GM12872 (cell line): ENCODE measurements around the gene SLC25A5.

ENCODE experiments used
- TF ChIP-seq, protein P1 (sequence below): IDR thresholded peaks from 3 replicates; pipeline ENCODE4 v1.5.1; 2011; ENCODE audit warnings: low read depth, mild to moderate bottlenecking, low read length, moderate library complexity; ENCODE audit not compliant: insufficient read depth

Gene SLC25A5

DNA sequence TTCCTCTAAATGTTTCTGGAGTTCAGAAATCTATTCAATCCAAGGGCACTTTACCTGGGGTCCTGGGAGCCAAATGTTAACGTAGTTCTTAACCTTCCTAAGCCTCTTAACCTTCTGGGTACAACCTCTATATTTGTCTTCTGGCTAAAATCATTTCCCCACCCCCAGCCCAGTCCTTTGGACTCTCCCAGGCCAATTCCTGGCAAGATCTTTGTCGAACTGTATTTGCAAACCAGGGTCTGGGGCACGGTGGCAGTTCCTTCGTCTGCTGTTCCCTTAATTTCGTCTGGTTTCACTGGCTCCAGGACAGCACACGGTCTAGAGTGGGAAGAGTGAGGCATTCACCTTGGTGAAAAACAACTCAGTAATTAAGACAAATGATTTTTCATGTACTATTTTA is 811 bp upstream of the SLC25A5 start:
- TF ChIP-seq, protein P1, sequence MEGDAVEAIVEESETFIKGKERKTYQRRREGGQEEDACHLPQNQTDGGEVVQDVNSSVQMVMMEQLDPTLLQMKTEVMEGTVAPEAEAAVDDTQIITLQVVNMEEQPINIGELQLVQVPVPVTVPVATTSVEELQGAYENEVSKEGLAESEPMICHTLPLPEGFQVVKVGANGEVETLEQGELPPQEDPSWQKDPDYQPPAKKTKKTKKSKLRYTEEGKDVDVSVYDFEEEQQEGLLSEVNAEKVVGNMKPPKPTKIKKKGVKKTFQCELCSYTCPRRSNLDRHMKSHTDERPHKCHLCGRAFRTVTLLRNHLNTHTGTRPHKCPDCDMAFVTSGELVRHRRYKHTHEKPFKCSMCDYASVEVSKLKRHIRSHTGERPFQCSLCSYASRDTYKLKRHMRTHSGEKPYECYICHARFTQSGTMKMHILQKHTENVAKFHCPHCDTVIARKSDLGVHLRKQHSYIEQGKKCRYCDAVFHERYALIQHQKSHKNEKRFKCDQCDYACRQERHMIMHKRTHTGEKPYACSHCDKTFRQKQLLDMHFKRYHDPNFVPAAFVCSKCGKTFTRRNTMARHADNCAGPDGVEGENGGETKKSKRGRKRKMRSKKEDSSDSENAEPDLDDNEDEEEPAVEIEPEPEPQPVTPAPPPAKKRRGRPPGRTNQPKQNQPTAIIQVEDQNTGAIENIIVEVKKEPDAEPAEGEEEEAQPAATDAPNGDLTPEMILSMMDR, result no peak

DNA sequence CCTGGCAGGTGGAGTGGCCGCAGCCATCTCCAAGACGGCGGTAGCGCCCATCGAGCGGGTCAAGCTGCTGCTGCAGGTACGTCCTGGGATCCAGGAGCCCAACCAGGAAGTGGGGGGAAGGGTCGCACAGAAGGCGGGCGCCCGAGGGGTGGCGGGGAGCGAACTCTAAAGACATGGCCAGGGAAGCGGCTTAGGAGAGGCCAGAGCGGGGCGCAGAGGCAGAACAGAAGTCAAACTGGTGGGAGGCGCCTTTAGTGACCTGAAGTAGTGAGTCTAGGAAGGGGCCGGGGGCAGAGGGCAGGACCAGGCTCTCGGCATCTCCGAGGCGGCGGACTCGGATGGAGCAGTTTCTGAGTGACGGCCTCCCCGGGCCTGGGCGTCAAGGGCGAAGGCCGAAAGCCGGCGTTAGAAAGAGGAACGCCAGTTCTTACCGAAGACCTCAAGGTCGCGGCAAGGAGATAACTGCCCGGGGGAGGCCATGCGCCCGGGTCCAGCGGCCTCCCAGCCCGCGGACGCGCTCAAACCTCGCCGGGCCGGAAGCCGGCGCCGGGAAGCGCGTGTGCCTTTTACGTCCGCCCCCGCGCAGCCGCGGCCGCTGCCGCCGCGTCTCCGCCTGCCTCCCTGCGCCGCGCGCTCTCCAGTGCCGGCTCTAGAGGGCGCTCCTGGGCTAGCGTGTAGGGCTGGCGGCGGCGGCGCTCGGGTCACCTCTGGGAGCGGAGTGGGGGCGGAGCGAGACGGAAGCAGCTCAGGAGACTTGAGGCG is 488 bp downstream of the SLC25A5 start:
- TF ChIP-seq, protein P1, result peak; percentile 60; the same call in 2 of the 3 replicates

DNA sequence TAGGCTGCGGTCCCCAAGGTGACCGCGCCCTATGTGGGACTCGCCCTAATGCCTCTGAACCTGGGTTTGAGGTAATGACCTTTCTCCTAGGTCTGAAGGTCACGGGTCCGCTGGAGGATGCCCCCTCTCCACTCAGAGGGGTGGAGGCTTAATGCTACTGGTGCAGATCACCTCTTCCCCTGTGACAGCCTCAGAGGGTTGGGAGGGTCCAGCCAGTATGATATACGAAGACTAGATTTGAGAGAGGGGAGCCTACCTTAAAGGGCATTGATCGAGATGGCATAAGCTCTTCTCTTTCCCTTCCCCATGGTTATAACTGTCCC is 1.0 kb downstream of the SLC25A5 start:
- TF ChIP-seq, protein P1, result no peak

DNA sequence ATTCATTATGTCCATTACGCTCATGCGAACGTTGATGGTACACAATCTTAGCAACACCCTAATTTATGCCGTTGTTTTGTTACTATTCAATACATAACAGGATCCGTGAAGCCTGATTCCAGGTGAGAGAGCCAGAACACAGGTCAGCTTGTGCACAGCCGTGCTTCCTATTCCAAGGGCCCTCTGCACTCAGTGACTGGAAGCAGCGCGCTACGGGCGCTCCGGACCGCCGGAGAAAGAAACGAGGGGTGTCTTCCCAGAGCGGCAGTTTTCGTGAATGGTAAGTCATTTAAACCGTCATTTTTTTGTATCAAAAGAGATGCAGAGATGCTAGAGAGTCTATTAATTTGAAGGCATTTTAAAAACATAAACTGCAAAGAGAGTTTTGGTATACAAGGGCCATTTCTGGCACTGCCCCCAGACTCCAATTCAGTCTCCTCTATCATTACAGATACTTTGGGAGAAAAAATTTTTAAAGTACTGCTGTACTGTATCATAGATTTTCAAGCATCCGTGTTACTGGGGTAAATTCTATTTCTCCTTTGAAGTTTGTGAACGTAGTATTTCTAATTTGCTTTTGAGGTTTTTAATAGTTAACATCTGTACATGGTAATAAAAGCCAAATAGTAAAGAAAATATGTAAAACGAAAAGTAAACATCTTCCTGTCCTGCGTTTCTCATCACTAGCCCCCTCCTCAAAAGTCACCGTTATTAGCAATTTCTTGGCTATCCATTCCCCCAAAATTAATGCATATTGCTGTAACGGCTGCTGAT is 6.6 kb downstream of the SLC25A5 start:
- TF ChIP-seq, protein P1, result no peak

DNA sequence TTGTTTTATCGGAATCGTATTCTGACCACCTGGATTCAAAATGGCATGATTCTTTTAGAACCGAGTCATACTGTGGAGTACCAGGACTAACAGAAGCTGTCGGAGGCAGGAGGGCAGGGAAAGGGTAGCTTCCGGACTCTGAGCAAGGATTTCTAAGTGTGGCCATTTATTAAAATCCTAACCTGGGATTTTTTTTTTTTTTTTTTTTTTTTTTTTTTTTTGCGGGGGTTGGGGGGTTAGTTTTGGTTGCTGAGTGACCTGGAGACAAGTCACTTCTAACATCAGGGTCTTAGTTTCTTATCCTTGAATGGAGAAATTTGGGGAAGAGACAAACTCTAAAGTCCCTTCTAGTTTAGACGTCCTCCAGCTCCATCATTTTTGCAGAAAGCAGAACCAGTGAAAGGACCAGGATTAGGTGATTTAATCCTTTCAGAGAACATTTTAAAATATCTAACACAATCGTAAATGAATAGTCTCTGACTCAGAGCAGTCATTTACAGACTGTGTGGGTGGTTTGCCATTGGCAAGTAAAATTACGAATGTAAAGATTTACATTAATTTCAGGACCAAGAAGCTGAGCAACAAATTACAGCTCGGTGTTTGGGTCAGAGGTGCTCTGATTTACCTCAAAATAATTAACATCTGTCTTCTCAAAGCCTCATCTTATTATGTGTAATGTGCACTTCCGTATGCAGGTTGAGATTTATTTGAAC is 7.3 kb downstream of the SLC25A5 start:
- TF ChIP-seq, protein P1, result no peak

DNA sequence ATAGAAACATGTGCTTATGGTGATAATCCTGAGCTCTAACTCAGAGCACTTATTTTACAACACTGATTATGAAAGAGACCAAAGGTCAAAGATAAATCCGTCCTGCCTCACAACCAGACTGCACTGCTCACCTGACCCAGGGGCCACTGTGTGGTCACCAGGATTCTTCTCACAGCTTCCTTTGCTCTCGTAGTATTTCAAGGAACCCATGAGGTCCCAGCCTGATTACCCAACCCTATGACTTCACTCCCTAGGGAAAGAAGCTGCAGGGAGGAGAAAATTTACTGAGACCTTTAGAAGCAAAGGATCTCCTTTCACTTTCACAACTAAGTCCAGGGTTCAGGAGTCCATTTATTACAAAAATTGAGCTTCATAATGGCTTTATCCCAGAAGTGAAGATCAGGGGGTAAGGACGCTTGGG is 9.6 kb downstream of the SLC25A5 start:
- TF ChIP-seq, protein P1, result no peak

DNA sequence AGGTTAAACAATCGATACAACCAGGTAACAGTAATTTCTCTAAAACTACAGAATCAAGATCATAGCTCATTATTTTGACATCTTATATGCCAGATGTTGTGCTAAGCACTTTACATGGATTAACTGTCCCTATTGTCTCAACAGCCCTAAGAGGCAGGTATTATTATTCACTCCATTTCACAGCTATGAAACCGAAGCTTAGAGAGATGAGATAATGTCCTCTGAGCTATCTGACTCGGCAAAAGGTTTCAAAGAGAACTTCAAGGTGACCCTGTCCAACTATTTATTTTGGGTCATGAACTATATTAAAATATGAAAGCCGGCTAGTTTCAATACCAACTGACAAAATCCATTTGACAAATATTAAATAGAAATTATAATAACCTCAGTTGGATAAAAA is 10.3 kb downstream of the SLC25A5 start:
- TF ChIP-seq, protein P1, result no peak
